ENCODE results near the gene ANKMY1. TPM values are rescaled to one million over a fixed set of nuclear protein-coding genes. Genes with fewer than 3 reads are reported as not detected.

Gene ANKMY1
- total RNA-seq, 4 donors from 2014 or later, result 9.1 to 10.9 (median 10.2) TPM

GRCh38 chr2:240520130-240520973, 37.4 kb downstream of the ANKMY1 start:
- intact Hi-C loops (cut with DNase I), result no loop called here
- TF ChIP-seq EP300 (IDR thresholded peaks at IDR 0.05) (no peak), POLR2AphosphoS5 (IDR thresholded peaks at IDR 0.05) (no peak), CTCF (IDR thresholded peaks at IDR 0.05) (no peak), POLR2A (IDR thresholded peaks at IDR 0.05; ENCODE audit: low read depth) (no peak)
- no peaks in the 10 kb centered on the region for H3K9me3 ChIP-seq
- no peak for DNase-seq (ENCODE audit: extremely low spot score)
- peaks cover 0 to 35% (median 5%) of the 10 kb centered on the region in 4 donors for H3K27me3 ChIP-seq
- H3K4me1 ChIP-seq, result peaks cover 3 to 16% (median 15%) of the 10 kb centered on the region in 4 donors
- peaks cover 9 to 31% (median 22%) of the 10 kb centered on the region in 4 donors for H3K36me3 ChIP-seq
- no peak overlapping the region for H3K27ac ChIP-seq (replicated peaks in 1 of 4)
- 57% methylated on average over 14 of the region's 52 CpGs for WGBS
- H3K4me3 ChIP-seq, result no peak overlapping the region

GRCh38 chr2:240519396-240520129, 38.2 kb downstream of the ANKMY1 start:
- Histone ChIP-seq H3K27me3 (peaks cover 0 to 35% (median 5%) of the 10 kb centered on the region in 4 donors), H3K4me1 (peaks cover 3 to 16% (median 15%) of the 10 kb centered on the region in 4 donors), H3K27ac (replicated peaks in 1 of 4) (no peak overlapping the region), H3K4me3 (peak overlapping the region in 1 of 4 donors; percentile 24), H3K9me3 (no peaks in the 10 kb centered on the region), H3K36me3 (peaks cover 6 to 23% (median 20%) of the 10 kb centered on the region in 4 donors)
- WGBS, result 21% methylated on average over 25 of the region's 25 CpGs
- DNase-seq (ENCODE audit: extremely low spot score), result no peak
- intact Hi-C loops (cut with DNase I), result loop anchor here (10.0 kb wide), 2 partner anchors 185 to 315 kb away; no protein-coding TSS in a partner anchor
- TF ChIP-seq EP300 (IDR thresholded peaks at IDR 0.05), result no peak
- no peak for TF ChIP-seq POLR2A (IDR thresholded peaks at IDR 0.05; ENCODE audit: low read depth)

- no peak for DNase-seq (ENCODE audit: extremely low spot score)
- no peak overlapping the region for H3K4me3 ChIP-seq
Observed at GRCh38 chr2:240518981-240519380, 38.8 kb downstream of the ANKMY1 start.

GRCh38 chr2:240517342-240517741, 40.4 kb downstream of the ANKMY1 start:
- no peak overlapping the region for H3K27ac ChIP-seq (replicated peaks in 1 of 4)
- intact Hi-C loops (cut with DNase I), result loop anchor here (10.0 kb wide), 2 partner anchors 187 to 317 kb away; no protein-coding TSS in a partner anchor
- TF ChIP-seq CTCF (IDR thresholded peaks at IDR 0.05) (no peak), POLR2AphosphoS5 (IDR thresholded peaks at IDR 0.05) (no peak), EP300 (IDR thresholded peaks at IDR 0.05) (no peak), POLR2A (IDR thresholded peaks at IDR 0.05; ENCODE audit: low read depth) (no peak)
- peaks cover 0 to 10% (median 4%) of the 10 kb centered on the region in 4 donors for H3K36me3 ChIP-seq
- H3K4me3 ChIP-seq, result no peak overlapping the region
- no peak for DNase-seq (ENCODE audit: extremely low spot score)
- peaks cover 0 to 35% (median 5%) of the 10 kb centered on the region in 4 donors for H3K27me3 ChIP-seq
- 96% methylated on average over 4 of the region's 4 CpGs for WGBS
- no peaks in the 10 kb centered on the region for H3K9me3 ChIP-seq
- peaks cover 3 to 24% (median 18%) of the 10 kb centered on the region in 4 donors for H3K4me1 ChIP-seq

More at GRCh38 chr2:240518981-240519380, 38.8 kb downstream of the ANKMY1 start:
- Histone ChIP-seq H3K36me3 (peaks cover 4 to 18% (median 17%) of the 10 kb centered on the region in 4 donors), H3K27me3 (peaks cover 0 to 35% (median 5%) of the 10 kb centered on the region in 4 donors), H3K27ac (replicated peaks in 1 of 4) (no peak overlapping the region), H3K9me3 (no peaks in the 10 kb centered on the region), H3K4me1 (peaks cover 3 to 19% (median 17%) of the 10 kb centered on the region in 4 donors)
- 89% methylated on average over 5 of the region's 5 CpGs for WGBS
- intact Hi-C loops (cut with DNase I), result loop anchor here (10.0 kb wide), 2 partner anchors 186 to 316 kb away; no protein-coding TSS in a partner anchor
- no peak for TF ChIP-seq EP300 (IDR thresholded peaks at IDR 0.05)
- no peak for TF ChIP-seq POLR2A (IDR thresholded peaks at IDR 0.05; ENCODE audit: low read depth)
- TF ChIP-seq POLR2AphosphoS5 (IDR thresholded peaks at IDR 0.05), result no peak
- TF ChIP-seq CTCF (IDR thresholded peaks at IDR 0.05), result no peak
